ENCODE results near the gene BNC2. TPM values are rescaled to one million over a fixed set of nuclear protein-coding genes. Genes with fewer than 3 reads are reported as not detected.
A peak's percentile ranks its signal among the peaks of the same experiment; 100 is the strongest.

BNC2 gene
- total and polyA plus RNA-seq, 2 experiments from 2014 or later = 19.3 to 20.7 TPM

DNA sequence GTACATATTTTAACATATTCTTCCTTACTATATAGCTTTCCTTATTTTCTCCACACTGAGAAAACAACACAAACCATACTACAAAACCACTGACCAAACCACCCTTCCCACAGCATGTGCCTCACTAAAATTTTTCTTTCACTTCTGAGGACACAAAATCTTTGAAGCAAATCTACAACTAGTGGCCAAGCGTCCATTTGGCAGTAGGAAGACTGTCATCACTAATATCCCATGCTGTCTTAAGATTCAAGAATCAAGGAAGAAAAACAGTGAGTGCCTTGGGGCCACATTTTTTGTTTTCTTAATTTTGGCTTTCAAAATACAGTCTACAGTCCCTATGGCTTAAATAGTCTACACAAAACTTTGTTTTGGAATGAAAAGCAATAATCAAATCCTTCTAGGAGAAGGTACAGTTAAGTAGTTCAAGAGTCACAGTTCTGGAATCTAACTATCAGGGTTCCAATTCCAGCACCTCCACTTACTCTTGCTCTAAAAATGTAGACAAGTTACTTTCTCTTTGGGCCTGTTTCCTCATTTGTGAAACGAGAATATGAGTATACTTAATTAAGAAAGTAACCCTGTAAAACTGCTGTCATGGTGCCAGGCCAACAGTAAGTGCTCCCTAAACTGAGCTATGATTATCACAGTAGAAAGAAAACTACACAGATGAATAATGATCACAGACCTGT, 227.9 kb downstream of the BNC2 start:
- Histone ChIP-seq H4K20me1 (ENCODE audit: insufficient read depth, poor library complexity, severe bottlenecking) (no peaks in the 10 kb centered on the region), H3K4me1 (ENCODE audit: insufficient read depth) (no peaks in the 10 kb centered on the region), H3K4me2 (no peak overlapping the region), H3K27ac (no peak overlapping the region), H3K36me3 (replicated peaks; ENCODE audit: insufficient read depth, low read depth) (no peaks in the 10 kb centered on the region), H3K79me2 (peaks cover 2% of the 10 kb centered on the region), H3K9me2 (replicated peaks; ENCODE audit: insufficient read depth) (no peaks in the 10 kb centered on the region), H3K9me3 (ENCODE audit: low read depth) (no peaks in the 10 kb centered on the region), H2AFZ (no peak overlapping the region), H3K4me3 (no peak overlapping the region), H3K27me3 (no peaks in the 10 kb centered on the region)
- TF ChIP-seq EZH2phosphoT487 (IDR thresholded peaks at IDR 0.05; ENCODE audit: low read depth, severe bottlenecking, unreplicated experiment) = no peak
- TF ChIP-seq, protein P1, sequence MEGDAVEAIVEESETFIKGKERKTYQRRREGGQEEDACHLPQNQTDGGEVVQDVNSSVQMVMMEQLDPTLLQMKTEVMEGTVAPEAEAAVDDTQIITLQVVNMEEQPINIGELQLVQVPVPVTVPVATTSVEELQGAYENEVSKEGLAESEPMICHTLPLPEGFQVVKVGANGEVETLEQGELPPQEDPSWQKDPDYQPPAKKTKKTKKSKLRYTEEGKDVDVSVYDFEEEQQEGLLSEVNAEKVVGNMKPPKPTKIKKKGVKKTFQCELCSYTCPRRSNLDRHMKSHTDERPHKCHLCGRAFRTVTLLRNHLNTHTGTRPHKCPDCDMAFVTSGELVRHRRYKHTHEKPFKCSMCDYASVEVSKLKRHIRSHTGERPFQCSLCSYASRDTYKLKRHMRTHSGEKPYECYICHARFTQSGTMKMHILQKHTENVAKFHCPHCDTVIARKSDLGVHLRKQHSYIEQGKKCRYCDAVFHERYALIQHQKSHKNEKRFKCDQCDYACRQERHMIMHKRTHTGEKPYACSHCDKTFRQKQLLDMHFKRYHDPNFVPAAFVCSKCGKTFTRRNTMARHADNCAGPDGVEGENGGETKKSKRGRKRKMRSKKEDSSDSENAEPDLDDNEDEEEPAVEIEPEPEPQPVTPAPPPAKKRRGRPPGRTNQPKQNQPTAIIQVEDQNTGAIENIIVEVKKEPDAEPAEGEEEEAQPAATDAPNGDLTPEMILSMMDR (IDR thresholded peaks at IDR 0.05; ENCODE audit: poor library complexity) = no peak
- no peak for TF ChIP-seq EZH2 (IDR thresholded peaks at IDR 0.05; ENCODE audit: borderline replicate concordance)
- no peak for DNase-seq (ENCODE audit: low spot score)
- 79% methylated on average over 2 of the region's 2 CpGs for whole genome bisulfite sequencing (ENCODE audit: low lambda C conversion rate, missing lambda C conversion rate)

DNA sequence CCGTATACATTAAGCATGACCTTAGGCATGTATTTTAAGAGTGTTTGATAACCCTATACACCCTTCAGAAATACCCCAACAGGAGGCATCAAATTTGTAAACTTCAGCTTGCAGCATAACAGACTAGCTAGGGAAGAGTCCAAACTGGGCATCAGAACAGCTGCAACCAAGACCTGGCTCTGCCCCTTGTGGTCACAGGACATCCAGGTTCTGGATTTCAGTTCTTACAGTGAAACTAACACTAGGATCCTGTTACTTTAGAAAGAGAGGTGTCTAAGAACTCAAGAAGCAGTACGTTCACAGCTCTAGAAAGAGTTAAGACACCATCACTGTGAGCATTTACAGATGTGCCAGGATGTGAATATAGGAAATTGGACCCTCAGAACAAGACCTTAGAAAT, 229.8 kb downstream of the BNC2 start:
- Histone ChIP-seq H3K4me2 (no peak overlapping the region), H3K4me3 (no peak overlapping the region), H3K79me2 (peaks cover 2% of the 10 kb centered on the region), H3K27ac (no peak overlapping the region), H2AFZ (no peak overlapping the region), H4K20me1 (ENCODE audit: insufficient read depth, poor library complexity, severe bottlenecking) (no peaks in the 10 kb centered on the region), H3K9me2 (replicated peaks; ENCODE audit: insufficient read depth) (no peaks in the 10 kb centered on the region), H3K9me3 (ENCODE audit: low read depth) (no peaks in the 10 kb centered on the region), H3K36me3 (replicated peaks; ENCODE audit: insufficient read depth, low read depth) (no peaks in the 10 kb centered on the region), H3K4me1 (ENCODE audit: insufficient read depth) (no peaks in the 10 kb centered on the region), H3K27me3 (no peaks in the 10 kb centered on the region)
- WGBS (ENCODE audit: low lambda C conversion rate, missing lambda C conversion rate) = 72% methylated on average over 2 of the region's 2 CpGs
- DNase-seq (ENCODE audit: low spot score) = no peak
- TF ChIP-seq EZH2phosphoT487 (IDR thresholded peaks at IDR 0.05; ENCODE audit: low read depth, severe bottlenecking, unreplicated experiment) = no peak
- TF ChIP-seq, protein P1 (IDR thresholded peaks at IDR 0.05; ENCODE audit: poor library complexity) = peak; percentile 15

DNA sequence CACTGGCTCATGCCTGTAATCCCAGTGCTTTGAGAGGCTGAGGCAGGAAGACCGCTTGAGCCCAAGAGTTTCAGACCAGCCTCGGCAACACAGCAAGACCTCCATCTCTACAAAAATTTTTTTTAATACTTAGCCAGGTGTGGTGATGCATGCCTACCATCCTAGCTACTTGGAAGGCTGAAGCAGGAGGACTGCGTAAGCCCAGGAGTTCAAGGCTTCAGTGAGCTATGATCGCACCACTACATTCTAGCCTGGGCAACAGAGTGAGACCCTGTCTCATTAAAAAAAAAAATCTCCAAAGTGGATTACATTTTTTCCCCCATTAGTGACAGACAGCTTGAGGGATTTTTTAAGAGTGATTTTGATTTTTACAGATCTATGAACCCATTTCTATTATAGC, 230.8 kb downstream of the BNC2 start:
- no peak overlapping the region for H3K4me2 ChIP-seq
- H3K4me1 ChIP-seq (ENCODE audit: insufficient read depth) = no peaks in the 10 kb centered on the region
- H2AFZ ChIP-seq = no peak overlapping the region
- no peak for DNase-seq (ENCODE audit: low spot score)
- H3K27ac ChIP-seq = no peak overlapping the region
- WGBS (ENCODE audit: low lambda C conversion rate, missing lambda C conversion rate) = 94% methylated on average over 4 of the region's 4 CpGs
- no peaks in the 10 kb centered on the region for H3K36me3 ChIP-seq (replicated peaks; ENCODE audit: insufficient read depth, low read depth)
- H3K79me2 ChIP-seq = peaks cover 2% of the 10 kb centered on the region
- H3K9me3 ChIP-seq (ENCODE audit: low read depth) = no peaks in the 10 kb centered on the region
- H4K20me1 ChIP-seq (ENCODE audit: insufficient read depth, poor library complexity, severe bottlenecking) = no peaks in the 10 kb centered on the region
- no peak overlapping the region for H3K4me3 ChIP-seq
- no peaks in the 10 kb centered on the region for H3K27me3 ChIP-seq
- H3K9me2 ChIP-seq (replicated peaks; ENCODE audit: insufficient read depth) = no peaks in the 10 kb centered on the region
- no peak for TF ChIP-seq EZH2 (IDR thresholded peaks at IDR 0.05; ENCODE audit: borderline replicate concordance)

DNA sequence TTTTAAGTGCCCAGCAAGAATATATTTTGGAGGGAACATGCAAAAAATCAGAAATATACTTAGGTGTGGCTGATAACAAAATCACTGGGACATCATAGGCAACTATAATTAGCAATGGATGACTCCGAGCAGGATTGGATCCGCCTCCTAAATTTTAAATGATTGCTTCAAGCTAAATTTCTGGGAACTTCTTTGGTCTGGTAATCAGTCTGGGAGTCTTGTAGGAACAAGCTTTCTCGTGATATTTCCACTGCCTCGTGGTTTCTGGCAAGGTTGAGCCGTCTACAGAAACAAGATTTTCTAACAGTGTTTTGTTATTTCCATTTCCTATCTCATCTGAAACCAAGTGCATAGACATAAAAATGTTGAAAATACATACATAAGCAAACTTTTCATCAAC, 232.6 kb downstream of the BNC2 start:
- Histone ChIP-seq H3K79me2 (peaks cover 2% of the 10 kb centered on the region), H3K4me3 (no peak overlapping the region), H2AFZ (no peak overlapping the region), H3K9me2 (replicated peaks; ENCODE audit: insufficient read depth) (no peaks in the 10 kb centered on the region), H4K20me1 (ENCODE audit: insufficient read depth, poor library complexity, severe bottlenecking) (no peaks in the 10 kb centered on the region), H3K4me2 (no peak overlapping the region), H3K27me3 (no peaks in the 10 kb centered on the region), H3K4me1 (ENCODE audit: insufficient read depth) (no peaks in the 10 kb centered on the region), H3K27ac (no peak overlapping the region), H3K36me3 (replicated peaks; ENCODE audit: insufficient read depth, low read depth) (no peaks in the 10 kb centered on the region), H3K9me3 (ENCODE audit: low read depth) (no peaks in the 10 kb centered on the region)
- TF ChIP-seq EZH2phosphoT487 (IDR thresholded peaks at IDR 0.05; ENCODE audit: low read depth, severe bottlenecking, unreplicated experiment) (no peak), EZH2 (IDR thresholded peaks at IDR 0.05; ENCODE audit: borderline replicate concordance) (no peak)
- TF ChIP-seq, protein P1 (IDR thresholded peaks at IDR 0.05; ENCODE audit: poor library complexity) = no peak
- no peak for DNase-seq (ENCODE audit: low spot score)
- WGBS (ENCODE audit: low lambda C conversion rate, missing lambda C conversion rate) = 71% methylated on average over 5 of the region's 5 CpGs
